ENCODE results near the gene CABP2.
"Not testable (repeated sequence)": the region's sequence is repeated elsewhere in the genome, so short reads cannot be mapped to it uniquely, and the experiment has no call there.

Gene CABP2

GRCh38 chr11:67562963-67563704 lies 39.9 kb upstream of the CABP2 start:
- peaks cover 19% of the 10 kb centered on the region for H3K4me1 Mint-ChIP-seq
- DNase-seq = no peak
- H3K27ac Mint-ChIP-seq = peak overlapping the region; percentile 60
- no peak for TF ChIP-seq CTCF (IDR thresholded peaks at IDR 0.05)
- no peaks in the 10 kb centered on the region for H3K36me3 Mint-ChIP-seq (ENCODE audit: low read depth)
- H3K9me3 Mint-ChIP-seq = no peaks in the 10 kb centered on the region
- H3K4me3 Mint-ChIP-seq = no peak overlapping the region
- H3K27me3 Mint-ChIP-seq (ENCODE audit: low read depth, poor library complexity) = peaks cover under 1% of the 10 kb centered on the region

- Mint-ChIP-seq H3K36me3 (ENCODE audit: low read depth) (no peaks in the 10 kb centered on the region), H3K27me3 (ENCODE audit: low read depth, poor library complexity) (peaks cover 3% of the 10 kb centered on the region), H3K9me3 (no peaks in the 10 kb centered on the region), H3K4me3 (no peak overlapping the region), H3K27ac (no peak overlapping the region), H3K4me1 (peaks cover 19% of the 10 kb centered on the region)
- no peak for TF ChIP-seq CTCF (IDR thresholded peaks at IDR 0.05)
- DNase-seq = no peak
Measured at GRCh38 chr11:67561971-67562619, 38.8 kb upstream of the CABP2 start.

GRCh38 chr11:67558084-67558772 lies 35.0 kb upstream of the CABP2 start:
- Mint-ChIP-seq H3K4me3 (no peak overlapping the region), H3K27me3 (ENCODE audit: low read depth, poor library complexity) (peaks cover 7% of the 10 kb centered on the region), H3K27ac (no peak overlapping the region), H3K36me3 (ENCODE audit: low read depth) (no peaks in the 10 kb centered on the region), H3K9me3 (no peaks in the 10 kb centered on the region), H3K4me1 (peaks cover 7% of the 10 kb centered on the region)
- no peak for DNase-seq
- TF ChIP-seq CTCF (IDR thresholded peaks at IDR 0.05) = no peak

DNA sequence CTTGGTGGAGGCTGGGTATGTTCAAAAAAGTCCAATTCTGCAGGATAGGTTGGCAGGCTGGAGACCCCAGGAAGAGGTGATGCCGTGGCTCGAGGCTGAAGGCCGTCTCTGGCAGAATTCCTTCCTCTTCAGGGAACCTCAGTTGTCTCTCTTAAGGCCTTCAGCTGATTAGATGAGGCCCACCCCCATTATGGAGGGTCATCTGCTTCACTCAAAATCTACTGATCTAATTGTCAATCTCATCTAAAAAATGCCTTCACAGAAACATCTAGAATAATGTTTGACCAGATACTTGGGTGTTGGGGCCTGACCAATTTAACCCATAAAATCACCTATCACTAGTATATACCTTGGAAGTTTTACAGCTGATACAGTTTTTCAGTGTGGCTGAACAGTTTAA lies 33.0 kb upstream of the CABP2 start:
- no peak for DNase-seq
- H3K4me1 Mint-ChIP-seq = no peaks in the 10 kb centered on the region
- H3K4me3 Mint-ChIP-seq = no peak overlapping the region
- H3K9me3 Mint-ChIP-seq = peaks cover 17% of the 10 kb centered on the region
- no peak for TF ChIP-seq CTCF (IDR thresholded peaks at IDR 0.05)
- H3K27me3 Mint-ChIP-seq (ENCODE audit: low read depth, poor library complexity) = peaks cover 11% of the 10 kb centered on the region
- H3K36me3 Mint-ChIP-seq (ENCODE audit: low read depth) = peaks cover under 1% of the 10 kb centered on the region
- H3K27ac Mint-ChIP-seq = no peak overlapping the region

GRCh38 chr11:67551697-67552096 lies 28.5 kb upstream of the CABP2 start:
- H3K27me3 Mint-ChIP-seq (ENCODE audit: low read depth, poor library complexity); H3K36me3 Mint-ChIP-seq (ENCODE audit: low read depth); H3K4me1 Mint-ChIP-seq; DNase-seq; H3K4me3 Mint-ChIP-seq; H3K27ac Mint-ChIP-seq: not testable (repeated sequence)
- peaks cover 32% of the 10 kb centered on the region for H3K9me3 Mint-ChIP-seq

DNA sequence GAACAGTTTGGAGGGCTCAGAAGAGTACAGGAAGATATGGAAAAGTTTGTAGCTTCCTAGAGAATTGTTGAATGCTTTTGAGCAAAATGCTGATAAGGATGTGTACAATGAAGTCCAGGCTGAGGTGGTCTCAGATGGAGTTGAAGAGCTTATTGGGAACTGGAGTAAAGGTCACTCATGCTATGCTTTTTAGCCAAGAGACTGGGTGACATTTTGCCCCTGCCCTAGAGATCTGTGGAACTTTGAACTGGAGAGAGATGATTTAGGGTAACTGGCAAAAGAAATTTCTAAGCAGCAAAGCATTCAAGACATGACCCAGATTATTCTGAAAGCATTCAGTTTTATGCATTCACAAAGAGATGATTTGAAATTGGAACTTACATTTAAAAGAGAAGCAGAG lies 27.9 kb upstream of the CABP2 start:
- Mint-ChIP-seq H3K27me3 (ENCODE audit: low read depth, poor library complexity) (peaks cover 8% of the 10 kb centered on the region), H3K36me3 (ENCODE audit: low read depth) (peaks cover 7% of the 10 kb centered on the region), H3K27ac (no peak overlapping the region), H3K9me3 (peaks cover 32% of the 10 kb centered on the region), H3K4me1 (no peaks in the 10 kb centered on the region), H3K4me3 (no peak overlapping the region)
- no peak for DNase-seq
- TF ChIP-seq CTCF (IDR thresholded peaks at IDR 0.05) = no peak
